HG03196 (cell line): Measurements from ENCODE around the gene ABCA2.
A peak's percentile ranks its signal among the peaks of the same experiment; 100 is the strongest.

Experiments
- ATAC-seq: cut with Tn5 transposase; IDR thresholded peaks from one replicate; pipeline ENCODE4 v1.9.1; 2021; ENCODE audit not compliant: unreplicated experiment

Gene ABCA2

GRCh38 chr9:137002646-137003041 lies 25.4 kb downstream of the ABCA2 start:
- ATAC-seq: no peak

GRCh38 chr9:137001857-137002645 lies 26.0 kb downstream of the ABCA2 start:
- ATAC-seq: no peak

- peak; percentile 72 for ATAC-seq
Measured at GRCh38 chr9:137000177-137000930, 27.7 kb downstream of the ABCA2 start.

GRCh38 chr9:136997830-136998234 lies 30.2 kb downstream of the ABCA2 start:
- ATAC-seq: no peak

GRCh38 chr9:136997371-136997770 lies 30.7 kb downstream of the ABCA2 start:
- no peak for ATAC-seq

- no peak for ATAC-seq
Measured at GRCh38 chr9:136996361-136997292, 31.4 kb downstream of the ABCA2 start, which contains the start of gene CLIC3. Gene CLIC3 (minus strand): TSS chr9:136996568. CDS start chr9:136996543, 25 bp downstream.

- no peak for ATAC-seq
Measured at GRCh38 chr9:136995772-136996311, 32.2 kb downstream of the ABCA2 start.

GRCh38 chr9:136995362-136995761 lies 32.7 kb downstream of the ABCA2 start:
- ATAC-seq: no peak

- no peak for ATAC-seq
Measured at GRCh38 chr9:136994888-136995230, 33.2 kb downstream of the ABCA2 start.

- no peak for ATAC-seq
Measured at GRCh38 chr9:136994180-136994887, 33.7 kb downstream of the ABCA2 start.

- no peak for ATAC-seq
Measured at GRCh38 chr9:136992819-136993369, 35.1 kb downstream of the ABCA2 start.

- ATAC-seq: peak; percentile 67
Measured at GRCh38 chr9:136991993-136992818, 35.8 kb downstream of the ABCA2 start, which contains the start of gene PAXX. Gene PAXX (plus strand): TSS chr9:136992422. CDS start chr9:136992444, 22 bp downstream.

- no peak for ATAC-seq
Measured at GRCh38 chr9:136990242-136990911, 37.7 kb downstream of the ABCA2 start.

GRCh38 chr9:136988872-136989271 lies 39.2 kb downstream of the ABCA2 start:
- no peak for ATAC-seq

- ATAC-seq: no peak
Measured at GRCh38 chr9:136985853-136986252, 42.2 kb downstream of the ABCA2 start.

- ATAC-seq: no peak
Measured at GRCh38 chr9:136985027-136985602, 42.9 kb downstream of the ABCA2 start.

- ATAC-seq: no peak
Measured at GRCh38 chr9:136984464-136985026, 43.5 kb downstream of the ABCA2 start.
